A549 (cell line): ENCODE data around the gene STXBP6. TPM values are rescaled to one million over a fixed set of nuclear protein-coding genes. Genes with fewer than 3 reads are reported as not detected.

ENCODE experiments used
- ATAC-seq, 2 experiments: fragments of 200-7000 bp in 1 of 2; fragments of >200 bp in 1 of 2; cut with Nextera tagmentation in 1 of 2; cut with Tn5 transposase in 1 of 2; 3 replicates each; pipeline versions ENCODE4 v1.8.0 to v1.9.1; 2018 to 2020; ENCODE audit warnings: mild to moderate bottlenecking in 1 of 2, moderate library complexity in 1 of 2
- CTCF ChIA-PET: fragments of 300-600 bp; sonication (Branson Sonifier 250); formaldehyde crosslinking; extraction: SDS; loops from one replicate; lab custom pipeline; 2021; ENCODE audit warnings: antibody characterized with exemption, inconsistent platforms; lab: Yijun Ruan, JAX
- POLR2A ChIA-PET: fragments of 350-600 bp; formaldehyde crosslinking; extraction: SDS; loops from one replicate; lab custom pipeline; 2021; ENCODE audit warnings: antibody characterized with exemption, inconsistent platforms; lab: Yijun Ruan, JAX
- DNase-seq, 2 experiments: peaks; one replicate each; pipeline versions ENCODE4 v3.0.0 to v3.0.0-alpha.2; 2011 to 2016; ENCODE audit warnings: low read depth in 1 of 2, low spot score in 1 of 2
- FAIRE-seq: peaks from 2 replicates; lab custom pipeline; 2011; peaks lifted over from hg19 to GRCh38; lab: Jason Lieb, UNC
- H3K27ac ChIP-seq, 2 experiments: fragments of >200 bp; sonication (Bioruptor Twin); formaldehyde crosslinking; 3 replicates each; pipeline ENCODE4 v1.5.1; 2016 to 2017
- H3K4me1 ChIP-seq: fragments of >200 bp; sonication (Bioruptor Twin); formaldehyde crosslinking; 3 replicates; pipeline ENCODE4 v1.6.1; 2016
- H3K4me2 ChIP-seq: fragments of >200 bp; sonication (Bioruptor Twin); formaldehyde crosslinking; 3 replicates; pipeline ENCODE4 v1.6.1; 2016
- H3K4me3 ChIP-seq: fragments of >200 bp; sonication (Bioruptor Twin); formaldehyde crosslinking; 3 replicates; pipeline ENCODE4 v1.5.1; 2016
- H3K9me3 ChIP-seq: fragments of >200 bp; sonication (Bioruptor Twin); formaldehyde crosslinking; 3 replicates; pipeline ENCODE4 v1.6.1; 2016
- CBX2 ChIP-seq: fragments of 200-600 bp; sonication (generic); IDR thresholded peaks from 2 replicates; pipeline ENCODE4 v1.6.1; 2016; ENCODE audit warnings: low read depth, mild to moderate bottlenecking, borderline replicate concordance
- EHMT2 ChIP-seq: fragments of 200-600 bp; sonication (generic); IDR thresholded peaks from 2 replicates; pipeline ENCODE4 v1.6.1; 2016; ENCODE audit warnings: antibody characterized with exemption, low read depth, mild to moderate bottlenecking, moderate library complexity
- FOSB ChIP-seq: fragments of 250-450 bp; sonication (Bioruptor Pico); IDR thresholded peaks from 2 replicates; pipeline ENCODE4 v1.5.0; 2020; ENCODE audit warnings: mild to moderate bottlenecking, moderate library complexity
- FOSL2 ChIP-seq, 2 experiments: fragments of 450-650 bp in 1 of 2; fragments of >200 bp in 1 of 2; sonication (Bioruptor Twin) in 1 of 2; formaldehyde crosslinking; IDR thresholded peaks; 2 replicates each; pipeline versions ENCODE4 v1.5.0 to v1.6.1; 2016 to 2020; ENCODE audit warnings: mild to moderate bottlenecking in 1 of 2, moderate library complexity in 1 of 2
- FOXS1 ChIP-seq: fragments of 250-450 bp; sonication (Bioruptor Pico); IDR thresholded peaks from 2 replicates; pipeline ENCODE4 v1.5.0; 2020; ENCODE audit warnings: mild to moderate bottlenecking, moderate library complexity
- HEYL ChIP-seq: fragments of 250-450 bp; sonication (Bioruptor Pico); IDR thresholded peaks from 2 replicates; pipeline ENCODE4 v1.8.0; 2021; ENCODE audit warnings: mild to moderate bottlenecking, moderate library complexity
- HOXA7 ChIP-seq: fragments of 250-450 bp; sonication (Bioruptor Pico); IDR thresholded peaks from 2 replicates; pipeline ENCODE4 v1.5.0; 2020; ENCODE audit warnings: mild to moderate bottlenecking, moderate library complexity
- HOXB5 ChIP-seq: fragments of 250-450 bp; sonication (Bioruptor Pico); IDR thresholded peaks from 2 replicates; pipeline ENCODE4 v1.5.0; 2020; ENCODE audit warnings: mild to moderate bottlenecking, moderate library complexity
- JUNB ChIP-seq: fragments of >200 bp; sonication (Bioruptor Twin); formaldehyde crosslinking; IDR thresholded peaks from 2 replicates; pipeline ENCODE4 v1.6.1; 2016
- KDM5A ChIP-seq: fragments of 200-600 bp; sonication (generic); IDR thresholded peaks from 2 replicates; pipeline ENCODE4 v1.6.1; 2016; ENCODE audit warnings: antibody characterized with exemption, mild to moderate bottlenecking
- MAFK ChIP-seq: fragments of 450-650 bp; IDR thresholded peaks from 2 replicates; pipeline ENCODE4 v1.6.1; 2014; ENCODE audit not compliant: partially characterized antibody
- NPAS2 ChIP-seq: fragments of 250-450 bp; sonication (Bioruptor Pico); IDR thresholded peaks from 2 replicates; pipeline ENCODE4 v1.8.0; 2022; ENCODE audit warnings: mild to moderate bottlenecking, moderate library complexity, borderline replicate concordance
- PHF8 ChIP-seq: fragments of 200-600 bp; sonication (generic); IDR thresholded peaks from 2 replicates; pipeline ENCODE4 v1.6.1; 2016; ENCODE audit warnings: low read depth, mild to moderate bottlenecking, antibody characterized with exemption, moderate library complexity, borderline replicate concordance
- RFX5 ChIP-seq: fragments of 450-650 bp; IDR thresholded peaks from 2 replicates; pipeline ENCODE4 v1.7.1; 2014; ENCODE audit warnings: antibody characterized with exemption, mild to moderate bottlenecking, moderate library complexity
- RNF2 ChIP-seq: fragments of 200-600 bp; sonication (generic); IDR thresholded peaks from 2 replicates; pipeline ENCODE4 v1.6.1; 2016; ENCODE audit warnings: low read depth, mild to moderate bottlenecking, antibody characterized with exemption, moderate library complexity, borderline replicate concordance
- ZC3H11A ChIP-seq: fragments of 450-650 bp; IDR thresholded peaks from 2 replicates; pipeline ENCODE4 v1.6.1; 2014; ENCODE audit warnings: antibody characterized with exemption, mild to moderate bottlenecking
- WGBS: methylation state at CpG from one replicate; pipeline ENCODE4 v1.1.6; 2017; ENCODE audit errors: missing lambda C conversion rate; 5-methylcytosine and 5-hydroxymethylcytosine counted together
- polyA plus RNA-seq, 4 experiments: library from polyadenylated mRNA; depleted of rRNA in 3 of 4; stranded (reverse); fragments of >200 nt; fragmentation: RNase III in 1 of 4; extraction: RNeasy Plus Mini Kit Qiagen cat#74134 plus additional on column Dnase treatment in 1 of 4; gene quantifications; 2 replicates in 3 of 4; 3 replicates in 1 of 4; pipeline ENCODE4 v1.2.3, GENCODE V29; 2011 to 2017
- TF ChIP-seq, protein P1 (sequence below): fragments of 150-350 bp; IDR thresholded peaks from 2 replicates; pipeline ENCODE4 v1.6.1; 2014; ENCODE audit warnings: low read depth, mild to moderate bottlenecking, low read length
- TF ChIP-seq, protein P2 (sequence below): fragments of >200 bp; sonication (Bioruptor Twin); formaldehyde crosslinking; IDR thresholded peaks from 3 replicates; pipeline ENCODE4 v1.6.1; 2016
- TF ChIP-seq, protein P3 (sequence below): fragments of >200 bp; sonication (Bioruptor Twin); formaldehyde crosslinking; IDR thresholded peaks from 3 replicates; pipeline ENCODE4 v1.5.1; 2016
- TF ChIP-seq, protein P4 (sequence below): IDR thresholded peaks from 2 replicates; pipeline ENCODE4 v1.6.1; 2012; ENCODE audit warnings: low read depth, borderline replicate concordance
- TF ChIP-seq, protein P5 (sequence below): IDR thresholded peaks from 2 replicates; pipeline ENCODE4 v1.6.1; 2012
- TF ChIP-seq, protein P6 (sequence below): fragments of 200-600 bp; sonication (generic); IDR thresholded peaks from 2 replicates; pipeline ENCODE4 v1.6.1; 2016; ENCODE audit warnings: antibody characterized with exemption, mild to moderate bottlenecking, moderate library complexity

STXBP6 gene
- polyA plus RNA-seq, 2 of the 4 experiments (the other 2 are of a cell fraction) = 1.7 to 6.3 TPM

DNA sequence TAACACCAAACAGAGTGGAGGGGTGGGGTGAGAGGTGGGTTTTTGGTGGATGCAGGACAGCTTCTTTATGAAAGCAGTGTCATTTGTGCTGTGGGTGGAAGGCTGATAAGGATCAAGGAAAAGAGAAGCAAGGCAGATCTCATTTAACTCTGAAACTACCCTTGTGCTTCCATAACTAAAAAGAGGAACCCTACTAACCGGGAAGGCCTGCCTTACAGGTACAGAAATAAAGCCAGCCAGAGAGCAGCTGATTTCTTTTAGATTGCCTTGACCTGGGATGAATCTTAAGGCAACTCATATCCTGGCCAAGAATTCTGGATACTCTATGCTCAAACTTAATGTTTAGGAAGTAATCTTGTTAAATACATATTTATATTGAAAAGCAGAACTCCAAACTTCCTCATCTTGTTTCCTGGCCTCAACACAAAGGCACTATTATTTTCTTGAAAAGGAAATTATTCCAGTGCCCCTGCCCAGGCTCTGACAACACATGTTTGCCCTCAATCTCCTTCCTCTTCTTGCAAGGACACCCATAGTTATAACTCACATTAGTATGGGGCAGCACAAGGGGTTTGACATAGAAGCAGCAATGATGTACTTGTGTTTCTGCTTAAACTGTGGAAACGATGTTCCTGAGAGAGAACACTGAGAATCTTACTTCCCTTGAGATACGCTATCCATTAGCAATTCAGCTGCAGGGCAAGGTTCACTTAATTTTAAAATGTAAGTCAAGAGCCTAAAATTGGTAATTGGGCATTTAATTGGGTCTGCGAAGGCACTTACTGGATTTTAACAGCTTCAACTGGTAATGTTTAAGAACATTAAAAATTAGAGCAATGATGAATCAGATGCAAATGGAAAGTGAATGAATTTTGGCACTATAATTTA lies 173.7 kb downstream of the STXBP6 start:
- H3K4me3 ChIP-seq = no peak overlapping the region
- ATAC-seq (no peak), FAIRE-seq (no peak)
- POLR2A ChIA-PET = no interaction called here
- H3K9me3 ChIP-seq = no peaks in the 10 kb centered on the region
- TF ChIP-seq ZC3H11A = no peak
- no peak for TF ChIP-seq MAFK
- no peak for TF ChIP-seq HEYL (CRISPR knock-in tag)
- TF ChIP-seq FOXS1 = no peak
- no peak for TF ChIP-seq NPAS2 (CRISPR knock-in tag)
- TF ChIP-seq JUNB = no peak
- TF ChIP-seq PHF8 = no peak
- TF ChIP-seq, all 56 proteins: peak for 0
- no peak overlapping the region for H3K27ac ChIP-seq
- CTCF ChIA-PET = no interaction called here
- no peak for DNase-seq
- H3K4me2 ChIP-seq = no peak overlapping the region
- H3K4me1 ChIP-seq = no peaks in the 10 kb centered on the region
- 60% methylated on average over 4 of the region's 4 CpGs for WGBS

DNA sequence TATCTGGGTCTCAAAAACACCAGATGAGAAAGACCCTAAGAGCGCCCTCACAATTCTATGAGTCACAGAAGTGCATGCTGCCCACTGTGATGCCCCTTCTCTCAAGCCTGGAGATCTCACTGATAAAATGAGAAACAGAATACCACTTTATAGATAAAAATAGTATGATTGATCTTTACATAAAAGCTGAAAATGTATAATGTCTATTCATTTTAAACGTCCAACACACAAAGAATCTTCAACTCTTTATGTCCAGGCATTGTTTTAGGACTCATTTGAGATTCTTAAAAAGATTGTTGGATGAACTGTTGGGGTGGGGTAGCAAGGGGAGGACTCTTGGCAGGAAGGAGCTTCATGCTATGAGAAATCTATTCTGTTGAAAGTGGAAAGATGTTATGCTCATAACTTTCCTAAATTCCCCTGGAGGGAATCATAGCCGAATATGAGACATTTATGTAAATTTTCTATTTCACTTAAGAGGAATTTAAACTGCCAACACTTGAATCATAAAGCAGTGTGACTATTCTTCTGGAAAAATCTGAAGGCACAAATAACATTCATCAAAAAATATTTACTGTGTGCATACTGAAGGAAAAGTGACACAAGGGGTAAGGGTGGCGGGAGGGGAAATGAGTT lies 174.6 kb downstream of the STXBP6 start:
- ChIA-PET POLR2A (no interaction called here), CTCF (interaction anchor here (0.8 kb wide), 1 partner anchor 26 kb away, joined by 3 read pairs; no protein-coding TSS in a partner anchor)
- Histone ChIP-seq H3K4me2 (no peak overlapping the region), H3K4me1 (no peaks in the 10 kb centered on the region), H3K9me3 (no peaks in the 10 kb centered on the region), H3K27ac (no peak overlapping the region), H3K4me3 (no peak overlapping the region)
- 55% methylated on average over 4 of the region's 4 CpGs for WGBS
- TF ChIP-seq, protein P1, sequence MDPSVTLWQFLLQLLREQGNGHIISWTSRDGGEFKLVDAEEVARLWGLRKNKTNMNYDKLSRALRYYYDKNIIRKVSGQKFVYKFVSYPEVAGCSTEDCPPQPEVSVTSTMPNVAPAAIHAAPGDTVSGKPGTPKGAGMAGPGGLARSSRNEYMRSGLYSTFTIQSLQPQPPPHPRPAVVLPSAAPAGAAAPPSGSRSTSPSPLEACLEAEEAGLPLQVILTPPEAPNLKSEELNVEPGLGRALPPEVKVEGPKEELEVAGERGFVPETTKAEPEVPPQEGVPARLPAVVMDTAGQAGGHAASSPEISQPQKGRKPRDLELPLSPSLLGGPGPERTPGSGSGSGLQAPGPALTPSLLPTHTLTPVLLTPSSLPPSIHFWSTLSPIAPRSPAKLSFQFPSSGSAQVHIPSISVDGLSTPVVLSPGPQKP = no peak
- TF ChIP-seq RFX5 = no peak
- TF ChIP-seq HOXA7 = no peak
- no peak for TF ChIP-seq FOSL2 (IDR thresholded peaks at IDR 0.05)
- no peak for TF ChIP-seq FOSL2 (CRISPR knock-in tag; IDR thresholded peaks at IDR 0.05)
- no peak for TF ChIP-seq CBX2
- TF ChIP-seq, protein P2, sequence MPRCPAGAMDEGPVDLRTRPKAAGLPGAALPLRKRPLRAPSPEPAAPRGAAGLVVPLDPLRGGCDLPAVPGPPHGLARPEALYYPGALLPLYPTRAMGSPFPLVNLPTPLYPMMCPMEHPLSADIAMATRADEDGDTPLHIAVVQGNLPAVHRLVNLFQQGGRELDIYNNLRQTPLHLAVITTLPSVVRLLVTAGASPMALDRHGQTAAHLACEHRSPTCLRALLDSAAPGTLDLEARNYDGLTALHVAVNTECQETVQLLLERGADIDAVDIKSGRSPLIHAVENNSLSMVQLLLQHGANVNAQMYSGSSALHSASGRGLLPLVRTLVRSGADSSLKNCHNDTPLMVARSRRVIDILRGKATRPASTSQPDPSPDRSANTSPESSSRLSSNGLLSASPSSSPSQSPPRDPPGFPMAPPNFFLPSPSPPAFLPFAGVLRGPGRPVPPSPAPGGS = no peak
- TF ChIP-seq, protein P3, sequence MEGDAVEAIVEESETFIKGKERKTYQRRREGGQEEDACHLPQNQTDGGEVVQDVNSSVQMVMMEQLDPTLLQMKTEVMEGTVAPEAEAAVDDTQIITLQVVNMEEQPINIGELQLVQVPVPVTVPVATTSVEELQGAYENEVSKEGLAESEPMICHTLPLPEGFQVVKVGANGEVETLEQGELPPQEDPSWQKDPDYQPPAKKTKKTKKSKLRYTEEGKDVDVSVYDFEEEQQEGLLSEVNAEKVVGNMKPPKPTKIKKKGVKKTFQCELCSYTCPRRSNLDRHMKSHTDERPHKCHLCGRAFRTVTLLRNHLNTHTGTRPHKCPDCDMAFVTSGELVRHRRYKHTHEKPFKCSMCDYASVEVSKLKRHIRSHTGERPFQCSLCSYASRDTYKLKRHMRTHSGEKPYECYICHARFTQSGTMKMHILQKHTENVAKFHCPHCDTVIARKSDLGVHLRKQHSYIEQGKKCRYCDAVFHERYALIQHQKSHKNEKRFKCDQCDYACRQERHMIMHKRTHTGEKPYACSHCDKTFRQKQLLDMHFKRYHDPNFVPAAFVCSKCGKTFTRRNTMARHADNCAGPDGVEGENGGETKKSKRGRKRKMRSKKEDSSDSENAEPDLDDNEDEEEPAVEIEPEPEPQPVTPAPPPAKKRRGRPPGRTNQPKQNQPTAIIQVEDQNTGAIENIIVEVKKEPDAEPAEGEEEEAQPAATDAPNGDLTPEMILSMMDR = no peak
- no peak for TF ChIP-seq HEYL (CRISPR knock-in tag)
- TF ChIP-seq EHMT2 = no peak
- no peak for TF ChIP-seq KDM5A
- no peak for TF ChIP-seq FOSB (CRISPR knock-in tag)
- no peak for TF ChIP-seq RNF2
- TF ChIP-seq, protein P4, sequence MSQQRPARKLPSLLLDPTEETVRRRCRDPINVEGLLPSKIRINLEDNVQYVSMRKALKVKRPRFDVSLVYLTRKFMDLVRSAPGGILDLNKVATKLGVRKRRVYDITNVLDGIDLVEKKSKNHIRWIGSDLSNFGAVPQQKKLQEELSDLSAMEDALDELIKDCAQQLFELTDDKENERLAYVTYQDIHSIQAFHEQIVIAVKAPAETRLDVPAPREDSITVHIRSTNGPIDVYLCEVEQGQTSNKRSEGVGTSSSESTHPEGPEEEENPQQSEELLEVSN = no peak
- TF ChIP-seq, protein P5, sequence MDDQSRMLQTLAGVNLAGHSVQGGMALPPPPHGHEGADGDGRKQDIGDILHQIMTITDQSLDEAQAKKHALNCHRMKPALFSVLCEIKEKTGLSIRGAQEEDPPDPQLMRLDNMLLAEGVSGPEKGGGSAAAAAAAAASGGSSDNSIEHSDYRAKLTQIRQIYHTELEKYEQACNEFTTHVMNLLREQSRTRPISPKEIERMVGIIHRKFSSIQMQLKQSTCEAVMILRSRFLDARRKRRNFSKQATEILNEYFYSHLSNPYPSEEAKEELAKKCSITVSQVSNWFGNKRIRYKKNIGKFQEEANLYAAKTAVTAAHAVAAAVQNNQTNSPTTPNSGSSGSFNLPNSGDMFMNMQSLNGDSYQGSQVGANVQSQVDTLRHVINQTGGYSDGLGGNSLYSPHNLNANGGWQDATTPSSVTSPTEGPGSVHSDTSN = no peak
- TF ChIP-seq, protein P6, sequence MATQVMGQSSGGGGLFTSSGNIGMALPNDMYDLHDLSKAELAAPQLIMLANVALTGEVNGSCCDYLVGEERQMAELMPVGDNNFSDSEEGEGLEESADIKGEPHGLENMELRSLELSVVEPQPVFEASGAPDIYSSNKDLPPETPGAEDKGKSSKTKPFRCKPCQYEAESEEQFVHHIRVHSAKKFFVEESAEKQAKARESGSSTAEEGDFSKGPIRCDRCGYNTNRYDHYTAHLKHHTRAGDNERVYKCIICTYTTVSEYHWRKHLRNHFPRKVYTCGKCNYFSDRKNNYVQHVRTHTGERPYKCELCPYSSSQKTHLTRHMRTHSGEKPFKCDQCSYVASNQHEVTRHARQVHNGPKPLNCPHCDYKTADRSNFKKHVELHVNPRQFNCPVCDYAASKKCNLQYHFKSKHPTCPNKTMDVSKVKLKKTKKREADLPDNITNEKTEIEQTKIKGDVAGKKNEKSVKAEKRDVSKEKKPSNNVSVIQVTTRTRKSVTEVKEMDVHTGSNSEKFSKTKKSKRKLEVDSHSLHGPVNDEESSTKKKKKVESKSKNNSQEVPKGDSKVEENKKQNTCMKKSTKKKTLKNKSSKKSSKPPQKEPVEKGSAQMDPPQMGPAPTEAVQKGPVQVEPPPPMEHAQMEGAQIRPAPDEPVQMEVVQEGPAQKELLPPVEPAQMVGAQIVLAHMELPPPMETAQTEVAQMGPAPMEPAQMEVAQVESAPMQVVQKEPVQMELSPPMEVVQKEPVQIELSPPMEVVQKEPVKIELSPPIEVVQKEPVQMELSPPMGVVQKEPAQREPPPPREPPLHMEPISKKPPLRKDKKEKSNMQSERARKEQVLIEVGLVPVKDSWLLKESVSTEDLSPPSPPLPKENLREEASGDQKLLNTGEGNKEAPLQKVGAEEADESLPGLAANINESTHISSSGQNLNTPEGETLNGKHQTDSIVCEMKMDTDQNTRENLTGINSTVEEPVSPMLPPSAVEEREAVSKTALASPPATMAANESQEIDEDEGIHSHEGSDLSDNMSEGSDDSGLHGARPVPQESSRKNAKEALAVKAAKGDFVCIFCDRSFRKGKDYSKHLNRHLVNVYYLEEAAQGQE = no peak
- TF ChIP-seq HOXB5 (CRISPR knock-in tag) = no peak
- no peak for DNase-seq
- no peak for ATAC-seq
- FAIRE-seq = no peak
